Activated T-helper 17 cell treated with anti-CD3 and anti-CD28 coated beads, Interleukin-2, amount 50 U/mL, for 72 hours (primary cell): ENCODE results near the gene TAS2R3. TPM values are rescaled to one million over a fixed set of nuclear protein-coding genes. Genes with fewer than 3 reads are reported as not detected.

ENCODE experiments used
- ATAC-seq: fragments of 150-1000 bp; cut with Tn5 transposase; replicated peaks from 2 replicates; pipeline ENCODE4 v1.10.0; 2021; ENCODE audit warnings: mild to moderate bottlenecking, moderate library complexity
- H3K27ac Mint-ChIP-seq: one replicate; pipeline ENCODE4 v1.8.0; 2022; ENCODE audit warnings: mixed read lengths
- H3K27me3 Mint-ChIP-seq: one replicate; pipeline ENCODE4 v1.8.0; 2022; ENCODE audit warnings: mixed read lengths
- H3K36me3 Mint-ChIP-seq: one replicate; pipeline ENCODE4 v1.8.0; 2022; ENCODE audit warnings: low read depth, mild to moderate bottlenecking, mixed read lengths
- H3K4me1 Mint-ChIP-seq: one replicate; pipeline ENCODE4 v1.8.0; 2022; ENCODE audit warnings: mixed read lengths
- H3K4me3 Mint-ChIP-seq: one replicate; pipeline ENCODE4 v1.8.0; 2022; ENCODE audit warnings: mild to moderate bottlenecking, mixed read lengths
- H3K9me3 Mint-ChIP-seq: one replicate; pipeline ENCODE4 v1.8.0; 2022; ENCODE audit warnings: mixed read lengths
- total RNA-seq, 2 donors: library from RNA; stranded (reverse); gene quantifications; one replicate each; pipeline ENCODE4 v1.2.3, GENCODE V29; 2022

Gene TAS2R3, protein sequence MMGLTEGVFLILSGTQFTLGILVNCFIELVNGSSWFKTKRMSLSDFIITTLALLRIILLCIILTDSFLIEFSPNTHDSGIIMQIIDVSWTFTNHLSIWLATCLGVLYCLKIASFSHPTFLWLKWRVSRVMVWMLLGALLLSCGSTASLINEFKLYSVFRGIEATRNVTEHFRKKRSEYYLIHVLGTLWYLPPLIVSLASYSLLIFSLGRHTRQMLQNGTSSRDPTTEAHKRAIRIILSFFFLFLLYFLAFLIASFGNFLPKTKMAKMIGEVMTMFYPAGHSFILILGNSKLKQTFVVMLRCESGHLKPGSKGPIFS
- 1 to 10 TPM; 1.4 to 3.8 TPM for total RNA-seq

DNA sequence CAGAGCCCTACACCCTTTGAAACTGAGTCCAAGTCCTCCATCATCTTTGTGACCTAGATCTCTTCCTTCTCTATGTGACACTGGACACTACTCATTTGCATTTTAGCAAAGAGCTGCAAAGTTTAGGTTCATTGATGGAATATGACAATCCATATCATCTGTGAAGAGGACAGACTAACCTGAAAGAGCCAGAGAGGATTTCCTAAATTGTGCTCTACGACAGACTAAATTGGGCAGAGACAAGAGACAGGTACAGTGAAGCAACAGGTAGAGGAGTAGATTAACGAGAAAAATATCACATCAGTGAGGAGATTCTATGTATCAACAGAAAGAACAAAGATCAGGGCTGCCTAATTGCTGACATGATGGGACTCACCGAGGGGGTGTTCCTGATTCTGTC is at the start of gene TAS2R3:
Gene TAS2R3 (plus strand): TSS at position 301 of the 400 bp plus-strand sequence. CDS start 62 bp downstream, at position 363.
- H3K4me1 Mint-ChIP-seq: peaks cover 4% of the 10 kb centered on the region
- no peak within 1 kb of the TSS for H3K4me3 Mint-ChIP-seq
- peaks cover 59% of the 10 kb centered on the region for H3K36me3 Mint-ChIP-seq
- H3K9me3 Mint-ChIP-seq: no peaks in the 10 kb centered on the region
- no peaks in the 10 kb centered on the region for H3K27me3 Mint-ChIP-seq
- ATAC-seq: no peak
- H3K27ac Mint-ChIP-seq: no peak within 1 kb of the TSS

DNA sequence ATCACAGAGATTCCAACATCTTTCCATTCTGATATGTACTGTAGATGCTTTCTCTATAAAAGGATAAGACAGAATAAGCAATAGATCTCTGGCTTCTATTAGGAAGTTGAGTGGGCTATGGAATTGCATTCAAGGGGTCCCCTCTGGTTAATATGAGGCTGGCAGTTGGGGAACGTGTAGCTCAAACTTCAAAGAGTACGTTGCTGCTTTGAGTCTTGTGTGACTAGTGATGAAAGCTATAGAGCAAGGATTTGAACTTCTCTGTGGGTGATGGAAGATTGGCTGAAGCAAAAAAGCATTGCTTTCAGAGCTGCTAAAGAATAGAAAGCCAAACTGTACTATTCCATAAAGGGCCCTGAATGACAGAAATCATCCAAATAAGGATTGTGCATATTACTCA is 49.3 kb upstream of the TAS2R3 start:
- H3K4me3 Mint-ChIP-seq: no peak overlapping the region
- no peak for ATAC-seq
- H3K36me3 Mint-ChIP-seq: no peaks in the 10 kb centered on the region
- H3K27ac Mint-ChIP-seq: no peak overlapping the region
- H3K27me3 Mint-ChIP-seq: no peaks in the 10 kb centered on the region
- H3K9me3 Mint-ChIP-seq: no peaks in the 10 kb centered on the region
- no peaks in the 10 kb centered on the region for H3K4me1 Mint-ChIP-seq

- ATAC-seq: no peak
- no peaks in the 10 kb centered on the region for H3K9me3 Mint-ChIP-seq
- H3K4me1 Mint-ChIP-seq: no peaks in the 10 kb centered on the region
- no peak overlapping the region for H3K4me3 Mint-ChIP-seq
- no peaks in the 10 kb centered on the region for H3K36me3 Mint-ChIP-seq
- no peak overlapping the region for H3K27ac Mint-ChIP-seq
- no peaks in the 10 kb centered on the region for H3K27me3 Mint-ChIP-seq
Measured at GRCh38 chr7:141715018-141715417, 48.9 kb upstream of the TAS2R3 start.

DNA sequence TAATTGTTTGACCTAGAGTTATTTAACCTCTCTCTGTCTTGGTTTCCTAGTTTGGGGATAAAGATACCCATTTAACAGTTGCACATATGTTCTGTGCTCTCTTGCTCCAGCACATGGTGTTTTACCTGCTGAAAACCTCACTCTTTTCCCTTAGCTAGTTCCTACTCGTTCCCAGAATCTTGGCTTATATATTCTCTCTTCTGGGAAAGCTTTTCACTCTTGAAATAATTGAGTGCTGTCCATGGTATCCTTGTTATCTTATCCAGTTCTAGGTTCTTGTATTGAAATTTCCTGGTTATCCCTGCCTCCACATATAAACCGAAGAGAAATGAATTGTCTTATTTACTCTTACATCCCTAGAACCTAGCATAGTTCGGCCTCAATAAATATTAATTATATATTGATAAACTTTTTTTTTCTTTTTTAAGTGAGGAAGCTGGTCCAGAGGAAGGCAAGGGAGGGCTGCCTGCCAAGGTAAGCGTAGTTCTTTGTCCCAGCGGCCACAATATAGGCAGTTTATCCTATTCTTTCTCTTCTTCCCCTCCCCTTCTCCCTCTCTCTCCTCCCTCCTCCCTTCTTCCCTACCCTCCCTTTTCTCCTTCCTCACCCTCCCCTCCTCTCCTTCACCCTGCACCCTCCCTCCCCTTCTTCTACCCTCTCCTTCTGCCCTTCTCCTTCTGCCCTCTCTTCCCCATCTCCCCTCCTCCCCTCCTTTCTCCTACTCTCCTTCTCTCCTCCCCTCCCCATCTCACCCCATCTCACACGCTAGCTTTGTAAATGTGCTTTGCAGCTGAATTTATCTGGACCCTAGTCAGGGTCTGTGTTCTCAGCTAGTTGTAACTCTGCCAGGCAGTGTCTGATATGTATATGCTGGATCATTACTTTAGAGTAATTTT is 47.9 kb upstream of the TAS2R3 start:
- no peak overlapping the region for H3K4me3 Mint-ChIP-seq
- no peaks in the 10 kb centered on the region for H3K9me3 Mint-ChIP-seq
- no peaks in the 10 kb centered on the region for H3K36me3 Mint-ChIP-seq
- no peaks in the 10 kb centered on the region for H3K27me3 Mint-ChIP-seq
- H3K27ac Mint-ChIP-seq: no peak overlapping the region
- no peaks in the 10 kb centered on the region for H3K4me1 Mint-ChIP-seq
- no peak for ATAC-seq

DNA sequence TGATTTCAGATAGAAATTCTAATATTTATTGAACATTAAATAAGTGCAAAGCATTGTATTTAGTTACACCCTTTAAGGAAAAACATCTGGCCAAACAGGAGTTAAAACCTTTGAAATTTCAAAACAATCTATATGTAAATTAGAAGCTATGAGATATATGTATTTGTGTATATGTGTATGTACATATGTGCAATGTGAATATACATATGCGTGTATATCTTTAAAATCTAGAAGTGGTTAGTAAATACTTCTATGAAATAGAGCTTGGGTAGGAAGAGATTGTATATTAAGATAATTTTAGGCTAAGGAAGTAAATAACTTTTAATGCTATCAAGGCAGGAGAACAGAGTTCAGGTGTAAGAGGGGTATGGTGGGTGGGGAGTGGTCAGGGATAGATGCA is 46.4 kb upstream of the TAS2R3 start:
- ATAC-seq: no peak
- Mint-ChIP-seq H3K9me3 (no peaks in the 10 kb centered on the region), H3K27ac (no peak overlapping the region), H3K4me1 (no peaks in the 10 kb centered on the region), H3K4me3 (no peak overlapping the region), H3K27me3 (no peaks in the 10 kb centered on the region), H3K36me3 (no peaks in the 10 kb centered on the region)

DNA sequence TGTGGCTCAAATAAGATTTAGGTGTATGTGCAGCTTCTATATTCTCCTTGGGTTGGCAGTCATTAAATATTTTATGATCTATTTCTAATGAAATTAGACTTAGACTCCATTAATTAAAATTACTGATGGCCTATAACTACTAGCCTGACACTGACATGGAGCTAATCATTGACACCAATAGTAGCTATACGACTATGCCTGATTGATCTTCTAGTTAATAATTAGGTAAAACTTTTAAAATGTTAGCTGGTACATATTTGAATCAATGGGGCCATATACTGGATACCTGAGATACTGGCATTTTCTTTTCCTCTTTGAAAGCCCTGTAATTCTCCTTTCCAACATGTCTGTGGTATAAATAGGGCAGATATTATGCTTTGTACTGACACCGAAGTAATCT is 41.4 kb upstream of the TAS2R3 start:
- Mint-ChIP-seq H3K4me1 (no peaks in the 10 kb centered on the region), H3K9me3 (no peaks in the 10 kb centered on the region), H3K36me3 (no peaks in the 10 kb centered on the region), H3K27ac (no peak overlapping the region), H3K4me3 (no peak overlapping the region), H3K27me3 (no peaks in the 10 kb centered on the region)
- ATAC-seq: no peak

GRCh38 chr7:141729020-141729419 is 34.9 kb upstream of the TAS2R3 start:
- Mint-ChIP-seq H3K27ac (no peak overlapping the region), H3K4me3 (no peak overlapping the region), H3K9me3 (no peaks in the 10 kb centered on the region), H3K36me3 (no peaks in the 10 kb centered on the region), H3K4me1 (no peaks in the 10 kb centered on the region), H3K27me3 (no peaks in the 10 kb centered on the region)
- ATAC-seq: no peak

- no peak overlapping the region for H3K4me3 Mint-ChIP-seq
Measured at GRCh38 chr7:141731476-141732149, 32.3 kb upstream of the TAS2R3 start.

DNA sequence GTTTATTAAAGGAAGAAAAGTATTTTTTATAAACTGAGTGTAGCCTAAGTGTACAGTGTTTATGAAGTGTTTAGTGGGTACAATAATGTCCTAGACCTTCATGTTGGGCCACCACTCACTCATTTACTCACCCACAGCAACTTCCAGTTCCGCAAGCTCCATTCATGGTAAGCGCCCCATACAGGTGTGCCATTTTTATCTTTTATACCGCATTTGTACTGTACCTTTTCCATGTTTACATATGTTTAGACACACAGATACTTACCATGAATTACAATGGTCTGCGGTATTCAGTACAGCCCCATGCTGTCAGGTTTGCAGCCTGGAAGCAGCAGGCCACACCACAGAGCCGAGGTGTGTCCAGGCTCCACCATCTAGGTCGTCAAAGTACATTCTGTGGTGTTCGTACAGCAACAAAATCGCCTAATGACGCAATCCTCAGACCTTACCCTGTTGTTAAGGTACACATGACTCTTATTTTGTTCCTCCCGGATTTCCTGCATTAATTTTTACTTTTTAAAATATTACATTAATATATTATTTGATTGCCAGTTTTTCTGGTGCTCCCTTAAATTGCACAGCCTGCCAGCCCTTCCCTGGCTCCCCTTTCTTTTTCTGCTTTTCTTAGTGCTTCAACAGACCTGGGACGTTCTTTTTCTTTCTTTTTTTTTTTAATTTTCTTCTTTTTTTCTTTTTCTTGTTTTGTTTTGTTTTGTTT is 26.6 kb upstream of the TAS2R3 start:
- no peaks in the 10 kb centered on the region for H3K27me3 Mint-ChIP-seq
- peaks cover 47% of the 10 kb centered on the region for H3K36me3 Mint-ChIP-seq
- H3K4me1 Mint-ChIP-seq: peaks cover 22% of the 10 kb centered on the region
- no peak for ATAC-seq
- no peaks in the 10 kb centered on the region for H3K9me3 Mint-ChIP-seq
- H3K4me3 Mint-ChIP-seq: peak overlapping the region; percentile 96
- H3K27ac Mint-ChIP-seq: peak overlapping the region; percentile 97

More at GRCh38 chr7:141731476-141732149, 32.3 kb upstream of the TAS2R3 start:
- Mint-ChIP-seq H3K27ac (no peak overlapping the region), H3K9me3 (no peaks in the 10 kb centered on the region), H3K4me1 (no peaks in the 10 kb centered on the region), H3K27me3 (no peaks in the 10 kb centered on the region), H3K36me3 (no peaks in the 10 kb centered on the region)
- ATAC-seq: no peak

- Mint-ChIP-seq H3K27me3 (no peaks in the 10 kb centered on the region), H3K4me1 (peaks cover 26% of the 10 kb centered on the region), H3K9me3 (no peaks in the 10 kb centered on the region), H3K36me3 (peaks cover 54% of the 10 kb centered on the region), H3K27ac (peak within 1 kb of the TSS; percentile 97), H3K4me3 (peak within 1 kb of the TSS; percentile 96)
- ATAC-seq: peak; percentile 88
Measured at GRCh38 chr7:141737836-141738591, 25.9 kb upstream of the TAS2R3 start, which contains the start of gene SSBP1. Gene SSBP1, plus strand, starts transcription at chr7:141738358. Its CDS starts 809 bp downstream, at chr7:141739167.

GRCh38 chr7:141738592-141739013 is 25.3 kb upstream of the TAS2R3 start:
- no peak for ATAC-seq
- Mint-ChIP-seq H3K4me1 (peaks cover 30% of the 10 kb centered on the region), H3K36me3 (peaks cover 60% of the 10 kb centered on the region), H3K9me3 (no peaks in the 10 kb centered on the region), H3K27me3 (no peaks in the 10 kb centered on the region), H3K27ac (peak overlapping the region; percentile 97), H3K4me3 (peak overlapping the region; percentile 96)

DNA sequence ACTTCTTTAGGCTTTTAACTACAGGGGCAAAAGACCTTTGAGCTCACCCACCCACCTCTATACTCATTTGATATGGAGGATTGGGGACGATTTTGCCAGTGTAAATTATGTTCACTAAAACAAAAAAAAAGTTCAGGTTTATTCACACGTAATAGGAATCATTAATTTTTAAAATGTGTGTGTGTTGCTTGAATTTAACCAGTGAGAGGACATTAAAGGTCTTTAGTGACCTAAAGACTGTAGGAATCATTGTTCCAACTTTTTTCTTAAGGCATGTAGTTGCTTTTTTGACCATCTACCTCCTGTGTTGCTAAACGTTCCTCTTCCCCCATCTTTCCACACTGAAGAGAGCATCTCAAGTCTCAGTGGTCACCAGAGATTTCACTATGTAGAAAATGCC is 24.6 kb upstream of the TAS2R3 start:
- peaks cover 66% of the 10 kb centered on the region for H3K36me3 Mint-ChIP-seq
- H3K4me3 Mint-ChIP-seq: peak overlapping the region; percentile 96
- H3K27ac Mint-ChIP-seq: peak overlapping the region; percentile 97
- H3K27me3 Mint-ChIP-seq: no peaks in the 10 kb centered on the region
- no peak for ATAC-seq
- peaks cover 33% of the 10 kb centered on the region for H3K4me1 Mint-ChIP-seq
- no peaks in the 10 kb centered on the region for H3K9me3 Mint-ChIP-seq

DNA sequence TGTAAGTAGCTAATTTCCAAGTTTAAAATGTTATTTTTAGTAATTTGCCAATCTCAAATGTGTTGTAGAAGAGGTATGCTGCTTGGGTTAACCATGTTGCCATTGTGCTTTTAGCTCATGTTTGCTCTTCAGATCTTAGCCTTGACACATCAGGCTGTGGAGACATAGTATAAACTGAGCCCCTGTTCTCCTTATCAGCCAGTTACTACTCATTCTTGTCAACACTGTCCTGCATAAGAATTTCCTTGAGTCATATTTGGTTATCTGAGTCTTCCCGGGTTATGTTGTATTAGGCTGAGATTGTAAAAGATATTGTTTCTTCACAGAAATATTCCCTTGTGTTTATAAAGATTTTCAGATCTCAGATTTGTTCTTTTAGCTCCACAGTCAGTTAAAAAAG is 21.7 kb upstream of the TAS2R3 start:
- no peaks in the 10 kb centered on the region for H3K27me3 Mint-ChIP-seq
- H3K36me3 Mint-ChIP-seq: peaks cover 96% of the 10 kb centered on the region

More for the DNA sequence above, 21.7 kb upstream of the TAS2R3 start:
- Mint-ChIP-seq H3K4me1 (peaks cover 33% of the 10 kb centered on the region), H3K4me3 (no peak overlapping the region), H3K9me3 (no peaks in the 10 kb centered on the region), H3K27ac (peak overlapping the region; percentile 40)
- ATAC-seq: no peak
